Measurements from ENCODE around the gene MGRN1. TPM values are rescaled to one million over a fixed set of nuclear protein-coding genes. Genes with fewer than 3 reads are reported as not detected.

Gene MGRN1
- total and polyA plus RNA-seq, 2 experiments from 2014 or later: 29.2 to 30.8 TPM

DNA sequence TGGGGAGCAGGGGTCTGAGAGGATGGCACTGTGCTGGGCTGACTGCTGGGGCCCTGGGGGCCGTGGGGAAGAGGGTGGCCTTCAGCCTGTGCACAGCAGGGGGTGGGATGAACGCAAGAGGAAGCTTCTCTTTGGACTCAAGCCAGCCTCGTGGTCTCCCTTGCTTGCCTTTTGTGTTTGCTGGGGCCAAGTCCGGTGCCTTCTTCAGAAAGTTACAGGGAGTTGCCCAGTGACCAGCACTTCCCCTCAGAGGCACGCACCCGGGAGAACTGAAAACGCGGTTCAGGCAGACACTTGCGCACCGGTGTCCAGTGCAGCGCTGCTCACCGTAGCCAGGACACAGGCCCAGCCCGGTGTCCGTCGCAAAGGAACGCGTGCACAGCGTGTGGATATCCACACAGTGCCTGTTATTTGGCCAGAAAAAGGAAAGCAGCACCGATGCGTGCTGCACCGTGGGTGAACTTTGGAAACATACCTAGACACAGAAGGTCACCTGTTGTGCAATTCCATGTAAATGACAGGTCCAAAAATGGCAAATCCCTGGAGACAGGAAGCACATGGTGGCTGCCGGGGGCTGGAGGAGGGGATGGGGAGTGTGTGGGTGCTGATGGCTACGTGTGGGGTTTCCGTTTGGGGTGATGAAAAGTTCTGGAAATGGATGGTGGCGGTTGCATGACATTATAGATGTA lies 39.3 kb downstream of the MGRN1 start:
- DNase-seq (ENCODE audit: low spot score): no peak
- H3K4me3 ChIP-seq: no peak overlapping the region
- TF ChIP-seq EZH2phosphoT487 (IDR thresholded peaks at IDR 0.05; ENCODE audit: low read depth, severe bottlenecking, unreplicated experiment) (no peak), EZH2 (IDR thresholded peaks at IDR 0.05; ENCODE audit: borderline replicate concordance) (no peak)
- TF ChIP-seq, protein P1, sequence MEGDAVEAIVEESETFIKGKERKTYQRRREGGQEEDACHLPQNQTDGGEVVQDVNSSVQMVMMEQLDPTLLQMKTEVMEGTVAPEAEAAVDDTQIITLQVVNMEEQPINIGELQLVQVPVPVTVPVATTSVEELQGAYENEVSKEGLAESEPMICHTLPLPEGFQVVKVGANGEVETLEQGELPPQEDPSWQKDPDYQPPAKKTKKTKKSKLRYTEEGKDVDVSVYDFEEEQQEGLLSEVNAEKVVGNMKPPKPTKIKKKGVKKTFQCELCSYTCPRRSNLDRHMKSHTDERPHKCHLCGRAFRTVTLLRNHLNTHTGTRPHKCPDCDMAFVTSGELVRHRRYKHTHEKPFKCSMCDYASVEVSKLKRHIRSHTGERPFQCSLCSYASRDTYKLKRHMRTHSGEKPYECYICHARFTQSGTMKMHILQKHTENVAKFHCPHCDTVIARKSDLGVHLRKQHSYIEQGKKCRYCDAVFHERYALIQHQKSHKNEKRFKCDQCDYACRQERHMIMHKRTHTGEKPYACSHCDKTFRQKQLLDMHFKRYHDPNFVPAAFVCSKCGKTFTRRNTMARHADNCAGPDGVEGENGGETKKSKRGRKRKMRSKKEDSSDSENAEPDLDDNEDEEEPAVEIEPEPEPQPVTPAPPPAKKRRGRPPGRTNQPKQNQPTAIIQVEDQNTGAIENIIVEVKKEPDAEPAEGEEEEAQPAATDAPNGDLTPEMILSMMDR (IDR thresholded peaks at IDR 0.05; ENCODE audit: poor library complexity): no peak
- peaks cover 13% of the 10 kb centered on the region for H3K79me2 ChIP-seq
- H3K27me3 ChIP-seq: no peaks in the 10 kb centered on the region
- H3K9me2 ChIP-seq (replicated peaks; ENCODE audit: insufficient read depth): no peaks in the 10 kb centered on the region
- H3K36me3 ChIP-seq (replicated peaks; ENCODE audit: insufficient read depth, low read depth): no peaks in the 10 kb centered on the region
- no peaks in the 10 kb centered on the region for H3K4me1 ChIP-seq (ENCODE audit: insufficient read depth)
- no peak overlapping the region for H3K4me2 ChIP-seq
- peak overlapping the region; percentile 55 for H3K27ac ChIP-seq
- no peaks in the 10 kb centered on the region for H4K20me1 ChIP-seq (ENCODE audit: insufficient read depth, poor library complexity, severe bottlenecking)
- H3K9me3 ChIP-seq (ENCODE audit: low read depth): no peaks in the 10 kb centered on the region
- no peak overlapping the region for H2AFZ ChIP-seq
- WGBS (ENCODE audit: low lambda C conversion rate, missing lambda C conversion rate): 90% methylated on average over 24 of the region's 25 CpGs

DNA sequence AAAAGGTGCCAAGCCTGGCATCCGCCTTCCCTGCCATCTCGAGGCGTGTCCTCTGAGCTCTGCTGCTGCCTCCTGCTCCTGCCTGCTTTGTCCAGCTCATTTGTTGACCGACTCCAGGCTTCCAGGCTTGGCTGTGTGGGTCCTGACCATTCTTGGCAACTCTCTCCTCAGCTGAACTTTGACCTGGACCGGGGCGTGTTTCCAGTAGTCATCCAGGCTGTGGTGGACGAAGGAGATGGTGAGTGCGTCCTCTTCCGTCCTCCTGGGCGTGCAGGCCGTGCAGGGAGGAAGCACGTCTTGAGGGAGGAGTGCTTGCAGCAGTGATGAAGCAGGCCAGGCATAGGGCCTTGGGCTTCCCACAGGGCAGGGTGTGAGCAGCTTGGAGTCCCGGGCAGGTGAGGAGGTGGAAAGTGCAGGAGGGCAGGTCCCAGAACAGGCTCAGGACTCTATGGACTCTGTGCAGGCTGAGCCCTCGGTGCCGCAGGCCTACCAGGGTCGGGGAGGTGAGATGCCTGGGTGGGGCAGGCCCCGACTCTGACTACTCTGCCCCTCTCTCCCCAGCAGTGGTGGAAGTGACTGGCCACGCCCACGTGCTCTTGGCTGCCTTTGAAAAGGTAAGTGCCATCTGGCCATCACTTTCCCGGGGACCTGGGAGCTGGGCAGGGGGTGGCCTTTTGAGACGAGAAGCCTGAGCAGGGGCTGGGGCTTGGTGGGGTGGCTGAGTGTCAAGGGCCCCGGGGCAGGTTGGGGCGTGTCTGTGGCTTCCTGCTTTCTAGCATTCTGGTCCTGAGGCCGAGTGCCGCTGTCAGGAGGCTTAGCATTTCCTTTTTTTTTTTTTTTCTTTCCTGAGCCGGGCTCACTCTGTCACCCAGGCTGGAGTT lies 40.2 kb downstream of the MGRN1 start:
- 82% methylated on average over 26 of the region's 26 CpGs for WGBS (ENCODE audit: low lambda C conversion rate, missing lambda C conversion rate)
- H3K9me3 ChIP-seq (ENCODE audit: low read depth): no peaks in the 10 kb centered on the region
- DNase-seq (ENCODE audit: low spot score): no peak
- TF ChIP-seq EZH2 (IDR thresholded peaks at IDR 0.05; ENCODE audit: borderline replicate concordance): no peak
- TF ChIP-seq EZH2phosphoT487 (IDR thresholded peaks at IDR 0.05; ENCODE audit: low read depth, severe bottlenecking, unreplicated experiment): no peak
- TF ChIP-seq, protein P1 (IDR thresholded peaks at IDR 0.05; ENCODE audit: poor library complexity): no peak
- H3K4me2 ChIP-seq: no peak overlapping the region
- no peak overlapping the region for H3K27ac ChIP-seq
- H2AFZ ChIP-seq: no peak overlapping the region
- H4K20me1 ChIP-seq (ENCODE audit: insufficient read depth, poor library complexity, severe bottlenecking): no peaks in the 10 kb centered on the region
- no peaks in the 10 kb centered on the region for H3K4me1 ChIP-seq (ENCODE audit: insufficient read depth)
- H3K4me3 ChIP-seq: no peak overlapping the region
- no peaks in the 10 kb centered on the region for H3K9me2 ChIP-seq (replicated peaks; ENCODE audit: insufficient read depth)
- H3K27me3 ChIP-seq: no peaks in the 10 kb centered on the region
- H3K79me2 ChIP-seq: peaks cover 9% of the 10 kb centered on the region
- no peaks in the 10 kb centered on the region for H3K36me3 ChIP-seq (replicated peaks; ENCODE audit: insufficient read depth, low read depth)

DNA sequence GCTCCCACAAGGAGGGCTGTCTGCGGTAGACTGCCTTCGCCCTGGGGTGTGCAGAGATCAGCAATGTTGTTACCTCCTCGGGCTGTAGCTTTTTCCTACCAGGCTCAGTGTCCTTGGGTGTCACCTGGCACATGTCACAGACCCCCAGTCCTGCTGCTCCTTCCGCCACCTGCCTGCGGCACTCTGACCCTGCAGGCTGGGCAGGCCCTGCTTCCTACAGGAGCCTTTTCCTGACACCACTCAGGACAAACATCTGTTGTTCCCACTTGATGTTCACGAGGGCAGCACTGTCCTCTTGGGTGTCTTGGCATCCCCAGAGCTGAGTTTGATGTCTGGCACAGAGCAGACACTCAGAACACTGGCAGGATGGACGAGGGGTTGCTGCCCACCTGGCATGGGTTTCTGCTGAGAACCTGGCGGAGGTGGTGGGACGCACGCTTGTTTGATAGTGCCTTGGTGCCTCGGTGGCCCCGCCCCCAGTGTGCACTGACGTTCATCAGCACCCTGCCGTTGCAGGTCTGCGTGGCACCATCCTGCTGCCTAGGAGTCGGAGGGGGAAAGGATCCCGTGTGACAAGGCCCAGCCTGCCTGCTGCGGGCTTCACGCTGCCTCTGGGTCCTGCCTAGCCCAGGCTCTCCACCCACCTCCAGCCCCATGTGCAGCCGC lies 42.0 kb downstream of the MGRN1 start:
- Histone ChIP-seq H2AFZ (no peak overlapping the region), H3K9me3 (ENCODE audit: low read depth) (no peaks in the 10 kb centered on the region), H4K20me1 (ENCODE audit: insufficient read depth, poor library complexity, severe bottlenecking) (no peaks in the 10 kb centered on the region), H3K4me1 (ENCODE audit: insufficient read depth) (no peaks in the 10 kb centered on the region), H3K27ac (no peak overlapping the region), H3K4me2 (no peak overlapping the region), H3K79me2 (no peaks in the 10 kb centered on the region), H3K4me3 (no peak overlapping the region), H3K27me3 (no peaks in the 10 kb centered on the region), H3K36me3 (replicated peaks; ENCODE audit: insufficient read depth, low read depth) (no peaks in the 10 kb centered on the region), H3K9me2 (replicated peaks; ENCODE audit: insufficient read depth) (no peaks in the 10 kb centered on the region)
- 91% methylated on average over 20 of the region's 20 CpGs for WGBS (ENCODE audit: low lambda C conversion rate, missing lambda C conversion rate)
- DNase-seq (ENCODE audit: low spot score): no peak
- TF ChIP-seq EZH2 (IDR thresholded peaks at IDR 0.05; ENCODE audit: borderline replicate concordance) (no peak), EZH2phosphoT487 (IDR thresholded peaks at IDR 0.05; ENCODE audit: low read depth, severe bottlenecking, unreplicated experiment) (no peak)
- TF ChIP-seq, protein P1 (IDR thresholded peaks at IDR 0.05; ENCODE audit: poor library complexity): no peak

All from hepatocyte (in vitro differentiated cells).